Tongue (tissue), 3 donors: Measurements from ENCODE around the gene RPP30. TPM values are rescaled to one million over a fixed set of nuclear protein-coding genes. Genes with fewer than 3 reads are reported as not detected.

Experiments
- DNase-seq: peaks from one replicate; pipeline ENCODE4 v3.0.0-alpha.2; 2015
- small RNA-seq: library from RNA; depleted of rRNA; stranded (forward); fragments of <200 nt; gene quantifications from one replicate; pipeline ENCODE3, GENCODE V24; 2014; ENCODE audit warnings: low replicate concordance
- total RNA-seq: library from RNA; depleted of rRNA; stranded (reverse); fragments of >200 nt; gene quantifications from one replicate; pipeline ENCODE4 v1.2.3, GENCODE V29; 2014

The RPP30 gene
- total RNA-seq, 1 donor from 2014 or later, result 31.9 TPM

GRCh38 chr10:90944749-90945148 is 73.0 kb downstream of the RPP30 start:
- DNase-seq, result no peak

DNA sequence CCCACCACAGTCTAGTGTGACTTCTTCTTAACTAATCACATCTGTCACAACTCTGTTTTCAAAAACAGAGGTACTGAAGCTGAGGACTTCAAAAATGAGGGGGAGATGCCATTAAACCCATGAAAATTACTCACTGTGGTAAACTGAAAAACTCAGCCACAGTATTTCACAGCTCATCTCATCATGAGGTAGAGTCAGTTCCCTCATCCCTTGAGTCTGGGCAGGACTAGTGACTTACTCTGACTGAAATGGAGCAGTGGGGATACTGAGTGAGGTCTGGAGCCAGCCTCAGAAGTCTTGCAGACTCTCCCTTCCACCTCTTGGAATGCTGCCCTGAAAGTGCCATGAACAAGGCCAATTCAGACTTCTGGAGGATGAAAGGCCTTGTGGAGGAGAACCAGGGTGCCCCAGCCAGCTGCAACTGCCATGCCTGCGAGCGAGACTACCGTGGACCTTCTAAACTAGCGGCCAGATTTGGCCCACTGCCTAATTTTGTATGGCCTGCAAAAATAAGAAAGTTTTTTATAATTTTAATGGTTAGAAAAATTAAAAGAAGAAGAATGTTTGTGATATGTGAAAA is 73.8 kb downstream of the RPP30 start:
- DNase-seq, result no peak

GRCh38 chr10:90947030-90947960 is 75.5 kb downstream of the RPP30 start:
- DNase-seq, result no peak

Small RNA genes within 50 kb of the gene (small RNA-seq; reads per million reads assigned to genes)
- gene RF00019 (not detected), gene RNU6-740P (not detected)

Other genes with a start within 250 kb of the RPP30 start
- 0.41 TPM for gene HTR7, start 13.9 kb upstream of the RPP30 start, total RNA-seq
- gene ANKRD1, start 49.1 kb downstream of the RPP30 start, total RNA-seq, result 123 TPM